SK-N-SH treated with all-trans-retinoic acid at 6 μM for 48 hours (cell line): ENCODE data around the gene AGPAT3.

ENCODE experiments used
- ATAC-seq: fragments of 200-7000 bp; cut with Tn5 transposase; 3 replicates; pipeline ENCODE4 v1.9.1; 2020; ENCODE audit warnings: mild to moderate bottlenecking, moderate library complexity
- BACH2 ChIP-seq: fragments of 250-450 bp; sonication (Bioruptor Pico); IDR thresholded peaks from 2 replicates; pipeline ENCODE4 v1.9.0; 2021; ENCODE audit warnings: mild to moderate bottlenecking, borderline replicate concordance
- CREB5 ChIP-seq: fragments of 250-450 bp; sonication (Bioruptor Pico); IDR thresholded peaks from 2 replicates; pipeline ENCODE4 v1.5.1; 2020; ENCODE audit warnings: low read depth, mild to moderate bottlenecking, moderate library complexity
- CSDC2 ChIP-seq: fragments of 250-450 bp; sonication (Bioruptor Pico); IDR thresholded peaks from 2 replicates; pipeline ENCODE4 v1.5.0; 2020; ENCODE audit warnings: mild to moderate bottlenecking, moderate library complexity
- CSRNP3 ChIP-seq: fragments of 250-450 bp; sonication (Bioruptor Pico); IDR thresholded peaks from 2 replicates; pipeline ENCODE4 v1.5.1; 2021; ENCODE audit warnings: mild to moderate bottlenecking, moderate library complexity
- ESRRG ChIP-seq: fragments of 250-450 bp; sonication (Bioruptor Pico); IDR thresholded peaks from 2 replicates; pipeline ENCODE4 v1.6.1; 2021; ENCODE audit warnings: mild to moderate bottlenecking
- GLIS3 ChIP-seq: fragments of 250-450 bp; sonication (Bioruptor Pico); IDR thresholded peaks from 2 replicates; pipeline ENCODE4 v1.5.0; 2020; ENCODE audit warnings: mild to moderate bottlenecking, moderate library complexity
- ISL1 ChIP-seq: fragments of 250-450 bp; sonication (Bioruptor Pico); IDR thresholded peaks from 2 replicates; pipeline ENCODE4 v2.1.2; 2022; ENCODE audit warnings: mild to moderate bottlenecking, moderate library complexity
- OSR1 ChIP-seq: fragments of 250-450 bp; sonication (Bioruptor Pico); IDR thresholded peaks from 2 replicates; pipeline ENCODE4 v1.8.0; 2022; ENCODE audit warnings: moderate library complexity, mild to moderate bottlenecking, inconsistent platforms
- PATZ1 ChIP-seq: fragments of 250-450 bp; sonication (Bioruptor Pico); IDR thresholded peaks from 2 replicates; pipeline ENCODE4 v1.8.0; 2020; ENCODE audit warnings: mild to moderate bottlenecking, moderate library complexity, borderline replicate concordance
- POU6F1 ChIP-seq: fragments of 250-450 bp; sonication (Bioruptor Pico); IDR thresholded peaks from 2 replicates; pipeline ENCODE4 v1.8.0; 2021; ENCODE audit warnings: low read depth, mild to moderate bottlenecking, moderate library complexity, borderline replicate concordance
- PPARA ChIP-seq: fragments of 250-450 bp; sonication (Bioruptor Pico); IDR thresholded peaks from 2 replicates; pipeline ENCODE4 v1.5.0; 2020; ENCODE audit warnings: mild to moderate bottlenecking, borderline replicate concordance
- RARB ChIP-seq: fragments of 250-450 bp; sonication (Bioruptor Pico); IDR thresholded peaks from 2 replicates; pipeline ENCODE4 v1.8.0; 2021; ENCODE audit warnings: mild to moderate bottlenecking, moderate library complexity
- SNAI2 ChIP-seq: fragments of 250-450 bp; sonication (Bioruptor Pico); IDR thresholded peaks from 2 replicates; pipeline ENCODE4 v1.5.0; 2020; ENCODE audit warnings: mild to moderate bottlenecking, moderate library complexity
- TCF4 ChIP-seq: fragments of 250-450 bp; sonication (Bioruptor Pico); IDR thresholded peaks from 2 replicates; pipeline ENCODE4 v1.8.0; 2021; ENCODE audit warnings: mild to moderate bottlenecking, moderate library complexity, borderline replicate concordance
- TOX ChIP-seq: fragments of 250-450 bp; sonication (Bioruptor Pico); IDR thresholded peaks from 2 replicates; pipeline ENCODE4 v1.8.0; 2021; ENCODE audit warnings: mild to moderate bottlenecking, moderate library complexity, borderline replicate concordance
- ZC3H10 ChIP-seq: fragments of 250-450 bp; sonication (Bioruptor Pico); IDR thresholded peaks from 2 replicates; pipeline ENCODE4 v1.5.1; 2021; ENCODE audit warnings: mild to moderate bottlenecking, moderate library complexity
- ZFP3 ChIP-seq: fragments of 250-450 bp; sonication (Bioruptor Pico); IDR thresholded peaks from 2 replicates; pipeline ENCODE4 v1.5.0; 2020; ENCODE audit warnings: mild to moderate bottlenecking, moderate library complexity
- ZFP30 ChIP-seq: fragments of 450-650 bp; formaldehyde crosslinking; IDR thresholded peaks from 2 replicates; pipeline ENCODE4 v1.5.0; 2022; ENCODE audit warnings: mild to moderate bottlenecking, moderate library complexity
- ZNF565 ChIP-seq: fragments of 450-650 bp; formaldehyde crosslinking; conservative IDR thresholded peaks from 2 replicates; pipeline ENCODE4 v1.5.0; 2020; ENCODE audit warnings: low read depth, mild to moderate bottlenecking, moderate library complexity
- ZNF70 ChIP-seq: fragments of 450-650 bp; formaldehyde crosslinking; IDR thresholded peaks from 2 replicates; pipeline ENCODE4 v1.5.0; 2020; ENCODE audit warnings: mild to moderate bottlenecking, moderate library complexity
- ZNF8 ChIP-seq: fragments of 450-650 bp; formaldehyde crosslinking; IDR thresholded peaks from 2 replicates; pipeline ENCODE4 v1.5.0; 2020; ENCODE audit warnings: mild to moderate bottlenecking, moderate library complexity

The AGPAT3 gene

GRCh38 chr21:43882952-43883545 lies 18.0 kb downstream of the AGPAT3 start:
- ATAC-seq: no peak
- TF ChIP-seq ESRRG (CRISPR knock-in tag) (no peak), ZC3H10 (CRISPR knock-in tag) (no peak), ZNF565 (no peak)

- ATAC-seq: no peak
These were observed 19.2 kb downstream of the AGPAT3 start for GRCh38 chr21:43884012-43884860.

GRCh38 chr21:43884861-43885417 lies 19.9 kb downstream of the AGPAT3 start:
- no peak for TF ChIP-seq ZNF565
- no peak for TF ChIP-seq SNAI2
- no peak for TF ChIP-seq PPARA (CRISPR knock-in tag)
- TF ChIP-seq OSR1 (CRISPR knock-in tag): no peak
- TF ChIP-seq ESRRG (CRISPR knock-in tag): no peak
- no peak for TF ChIP-seq CREB5 (CRISPR knock-in tag)
- no peak for TF ChIP-seq ZNF8 (CRISPR knock-in tag)

More at GRCh38 chr21:43884012-43884860, 19.2 kb downstream of the AGPAT3 start:
- TF ChIP-seq POU6F1 (no peak), PATZ1 (CRISPR knock-in tag) (no peak), BACH2 (CRISPR knock-in tag) (no peak), CREB5 (CRISPR knock-in tag) (no peak), TOX (CRISPR knock-in tag) (no peak), ZFP3 (no peak), ESRRG (CRISPR knock-in tag) (no peak), RARB (CRISPR knock-in tag) (no peak), OSR1 (CRISPR knock-in tag) (no peak), ZFP30 (CRISPR knock-in tag) (no peak), ISL1 (CRISPR knock-in tag) (no peak), CSDC2 (CRISPR knock-in tag) (no peak), PPARA (CRISPR knock-in tag) (no peak), TCF4 (CRISPR knock-in tag) (no peak), ZNF70 (no peak), GLIS3 (no peak), ZNF565 (no peak), SNAI2 (no peak)

GRCh38 chr21:43885721-43886120 lies 20.7 kb downstream of the AGPAT3 start:
- TF ChIP-seq OSR1 (CRISPR knock-in tag): no peak
- no peak for ATAC-seq

More at GRCh38 chr21:43884861-43885417, 19.9 kb downstream of the AGPAT3 start:
- ATAC-seq: no peak; the same call in 2 of the 3 replicates

GRCh38 chr21:43886565-43886964 lies 21.5 kb downstream of the AGPAT3 start:
- ATAC-seq: no peak
- TF ChIP-seq CSRNP3 (CRISPR knock-in tag) (no peak), BACH2 (CRISPR knock-in tag) (no peak)
